H54 (cell line): Measurements from ENCODE around the gene AAGAB.

Experiments
- DNase-seq: peaks from one replicate; pipeline ENCODE4 v3.0.0; 2011; ENCODE audit warnings: low spot score, mixed read lengths; ENCODE audit not compliant: insufficient read length
- FAIRE-seq: peaks from 3 replicates; lab custom pipeline; 2011; peaks lifted over from hg19 to GRCh38; lab: Jason Lieb, UNC
- POLR2A ChIP-seq: IDR thresholded peaks from 2 replicates; pipeline ENCODE4 v1.6.1; 2011; ENCODE audit warnings: low read depth, mild to moderate bottlenecking, low read length

The AAGAB gene

GRCh38 chr15:67210555-67211168 is 43.8 kb downstream of the AAGAB start:
- no peak for FAIRE-seq

DNA sequence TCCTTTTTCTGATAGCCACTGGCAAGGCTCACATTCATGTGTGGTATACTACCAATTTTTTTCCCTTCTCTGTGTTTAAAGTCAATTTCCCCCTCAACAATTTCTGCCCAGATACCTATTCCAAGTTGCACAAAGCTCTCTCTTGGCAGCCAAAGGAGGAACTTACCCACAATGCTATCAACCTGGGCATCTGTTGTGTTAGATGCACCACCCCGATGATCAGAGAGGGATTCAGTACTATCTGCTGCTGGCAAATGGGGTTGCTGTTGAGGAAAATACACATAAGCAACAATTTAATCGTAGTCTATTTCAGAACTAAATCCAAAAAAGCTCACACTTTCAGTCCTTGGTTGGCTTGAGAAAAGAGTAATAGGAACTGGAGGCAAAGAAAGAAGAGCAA is 46.1 kb downstream of the AAGAB start:
- DNase-seq (no peak), FAIRE-seq (no peak)
- no peak for TF ChIP-seq POLR2A

More at GRCh38 chr15:67210555-67211168, 43.8 kb downstream of the AAGAB start:
- no peak for DNase-seq
- no peak for TF ChIP-seq POLR2A

DNA sequence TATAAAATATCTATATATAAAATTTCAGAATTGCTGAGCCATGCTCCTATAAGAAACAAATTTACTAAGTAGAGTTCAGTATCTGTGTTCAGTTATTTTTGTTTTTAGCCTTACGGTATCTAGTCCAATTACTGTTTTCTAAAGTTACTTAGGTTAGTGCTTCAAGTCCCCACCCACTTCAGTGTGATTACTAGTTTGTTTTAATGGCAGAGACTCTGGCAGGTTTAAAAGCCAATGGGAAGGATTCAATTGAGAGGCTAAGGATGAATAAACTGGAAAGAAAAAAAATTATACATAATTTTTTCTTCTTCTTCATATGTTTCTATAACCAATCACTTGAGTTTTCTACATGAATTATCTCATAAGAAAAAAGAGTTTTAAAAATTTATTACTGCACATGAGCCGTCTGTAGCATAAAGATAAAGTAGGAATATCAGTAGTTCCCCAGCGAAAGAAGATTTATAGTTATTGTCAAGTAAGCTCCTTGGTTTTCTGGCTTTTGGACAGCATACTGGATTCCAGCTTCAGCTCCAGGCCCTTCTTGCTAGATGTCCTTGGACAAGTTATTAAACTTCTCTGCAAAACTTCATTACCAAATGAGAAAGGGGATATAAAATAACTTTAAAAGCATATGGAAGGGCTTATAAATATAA is 46.8 kb downstream of the AAGAB start:
- FAIRE-seq (no peak), DNase-seq (no peak)
- TF ChIP-seq POLR2A = no peak

- DNase-seq = no peak
- TF ChIP-seq POLR2A = no peak
- no peak for FAIRE-seq
Observed at GRCh38 chr15:67202991-67203390, 51.5 kb downstream of the AAGAB start.

GRCh38 chr15:67202091-67202490 is 52.4 kb downstream of the AAGAB start:
- no peak for TF ChIP-seq POLR2A
- DNase-seq = no peak
- no peak for FAIRE-seq

DNA sequence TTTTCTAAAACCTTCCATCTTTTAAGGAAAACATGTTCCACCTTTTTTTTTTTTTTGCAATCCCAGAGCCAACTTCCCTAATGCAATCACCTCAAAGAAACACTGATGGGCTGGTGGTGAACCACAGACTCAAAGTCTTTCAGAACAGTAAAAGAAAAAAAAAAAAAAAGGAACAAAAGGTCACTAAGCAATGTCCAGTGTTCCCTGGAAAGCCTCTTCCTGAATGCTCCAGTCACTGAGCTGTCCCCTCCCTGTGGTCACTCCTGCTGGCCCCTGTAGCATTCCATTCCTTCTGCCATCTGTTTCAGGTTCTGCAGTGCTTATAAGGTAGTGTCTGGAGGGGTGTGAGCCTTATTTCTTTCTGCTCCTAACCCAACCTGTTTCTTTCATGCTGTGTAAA is 53.3 kb downstream of the AAGAB start:
- no peak for FAIRE-seq
- DNase-seq = no peak

DNA sequence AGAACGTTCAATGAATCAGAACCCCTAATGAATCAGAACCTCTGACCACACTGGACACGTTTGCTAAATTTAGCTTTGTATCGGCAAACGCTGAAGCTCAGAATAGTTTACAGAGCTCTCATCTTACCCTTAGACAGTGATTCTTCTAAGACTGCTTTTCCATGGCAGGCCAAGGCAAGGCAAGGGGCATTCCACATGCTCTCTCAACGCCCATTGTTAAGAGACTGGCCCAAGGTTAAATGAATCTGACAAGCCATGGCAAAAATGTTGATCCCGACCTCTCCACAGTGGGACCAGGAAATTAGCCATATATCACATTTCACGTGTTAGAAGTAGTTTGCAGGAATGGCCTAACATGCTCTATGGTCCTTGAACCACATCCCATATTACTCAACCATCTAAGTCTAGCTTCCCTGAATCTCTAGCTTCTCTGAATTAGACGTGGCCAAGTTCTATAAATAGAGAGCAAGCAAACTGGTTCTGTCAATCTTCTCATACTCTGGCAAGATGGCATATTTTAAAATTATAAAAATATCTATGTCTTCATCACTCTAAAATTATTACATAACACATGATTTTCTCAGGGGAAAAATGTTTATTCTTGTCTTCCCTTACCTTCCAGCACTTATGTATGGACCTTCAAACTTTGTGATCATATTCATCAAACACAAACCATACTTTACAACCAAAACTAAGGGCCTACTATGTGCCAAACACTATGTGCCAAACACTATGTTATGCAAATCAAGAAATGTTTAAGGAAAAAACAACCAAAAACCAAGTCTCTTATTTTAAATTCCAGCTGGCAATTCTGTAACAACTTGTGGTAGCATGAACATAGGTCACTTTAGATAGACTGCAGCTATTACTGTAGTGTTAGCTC is 54.3 kb downstream of the AAGAB start:
- no peak for TF ChIP-seq POLR2A
- no peak for FAIRE-seq
- no peak for DNase-seq

More for the DNA sequence above, 53.3 kb downstream of the AAGAB start:
- TF ChIP-seq POLR2A = no peak

GRCh38 chr15:67199391-67199790 is 55.1 kb downstream of the AAGAB start:
- DNase-seq (no peak), FAIRE-seq (no peak)
- TF ChIP-seq POLR2A = no peak

DNA sequence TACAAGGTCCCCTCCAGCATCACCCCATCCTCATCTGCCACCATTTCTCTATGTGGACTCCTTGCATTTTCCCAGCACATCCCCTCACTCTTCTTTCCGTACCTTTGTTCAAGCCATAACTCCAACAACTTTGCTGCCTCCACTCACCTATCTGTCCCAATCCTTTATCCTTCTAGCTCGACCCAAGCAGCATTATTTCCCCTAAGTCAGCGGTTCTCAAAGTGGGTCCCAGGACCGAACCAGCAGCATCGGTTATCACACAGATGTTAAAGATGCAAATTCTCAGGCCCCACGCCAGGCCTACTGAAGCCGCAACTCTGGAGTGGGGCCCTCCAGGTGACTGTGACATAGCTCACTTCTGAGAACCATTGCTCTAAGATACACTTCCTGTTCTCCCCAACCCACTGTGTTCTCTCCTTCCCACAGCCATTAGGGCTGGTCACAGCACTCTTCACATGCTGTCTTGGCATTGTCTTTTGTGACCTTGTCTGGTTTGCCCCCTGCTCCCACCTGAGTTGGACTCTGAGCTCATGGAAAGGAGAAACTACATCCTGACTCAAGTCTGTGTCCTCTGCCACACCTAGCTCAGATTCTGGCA is 56.2 kb downstream of the AAGAB start:
- no peak for FAIRE-seq
- no peak for TF ChIP-seq POLR2A
- no peak for DNase-seq

GRCh38 chr15:67197364-67197695 is 57.1 kb downstream of the AAGAB start:
- no peak for TF ChIP-seq POLR2A
- FAIRE-seq (no peak), DNase-seq (no peak)

DNA sequence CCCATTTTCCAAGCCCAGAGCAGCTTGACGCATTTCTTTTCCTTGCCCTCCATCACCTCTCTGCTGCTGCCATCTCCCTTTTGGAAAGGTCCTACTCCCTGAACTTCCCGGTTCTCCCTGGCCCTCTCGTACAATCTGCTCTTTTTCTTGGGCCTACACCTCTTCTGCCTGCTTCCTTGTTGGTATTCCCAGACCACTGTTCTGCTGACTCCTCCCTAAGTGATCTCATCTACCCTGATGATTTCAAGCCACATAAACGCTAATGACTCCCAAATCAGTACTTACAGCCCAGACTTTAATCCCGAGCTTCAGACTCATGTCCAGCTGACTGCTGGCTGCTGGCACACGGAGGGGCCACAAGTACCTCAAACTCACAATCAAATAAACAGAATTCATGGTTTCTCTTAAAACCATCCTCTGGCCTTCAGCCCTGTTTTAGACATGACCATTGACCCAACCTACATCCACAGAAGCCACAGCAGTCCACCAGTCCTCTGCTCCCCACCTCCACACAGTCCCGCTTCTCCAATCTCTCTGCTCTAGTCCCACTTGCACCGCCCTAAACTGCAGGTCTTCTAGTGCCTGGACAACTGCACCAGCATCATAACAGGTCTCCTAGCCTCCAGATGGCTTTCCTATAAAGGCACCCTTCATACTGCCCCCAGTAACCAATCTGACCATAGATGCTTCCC is 57.6 kb downstream of the AAGAB start:
- no peak for FAIRE-seq
- peak; percentile 40 for DNase-seq
- no peak for TF ChIP-seq POLR2A

- FAIRE-seq (no peak), DNase-seq (no peak)
- TF ChIP-seq POLR2A = no peak
Observed at GRCh38 chr15:67196222-67196621, 58.2 kb downstream of the AAGAB start.

DNA sequence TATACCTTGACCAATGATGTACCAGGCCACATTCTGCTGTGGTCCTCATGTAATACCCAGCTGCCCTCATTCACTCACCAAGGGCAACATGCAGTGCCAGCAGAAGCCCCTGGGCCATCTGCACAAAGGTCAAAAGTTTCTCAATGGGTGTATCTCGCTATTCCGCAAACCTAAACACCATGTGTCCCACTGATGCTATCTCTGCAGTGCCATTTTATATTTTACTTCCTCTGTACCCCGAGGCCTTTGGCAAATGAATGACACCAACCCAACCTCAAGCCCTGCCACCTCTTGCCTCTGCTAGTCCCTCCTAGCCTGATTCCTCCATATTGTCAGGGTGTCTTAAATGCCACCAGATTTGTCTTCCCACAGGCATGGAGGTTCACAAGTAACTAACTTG is 59.2 kb downstream of the AAGAB start:
- TF ChIP-seq POLR2A = no peak
- DNase-seq = no peak
- no peak for FAIRE-seq
